ENCODE results near the gene SERPINI2.

The SERPINI2 gene

GRCh38 chr3:167473863-167474262 is at the start of gene SERPINI2:
Gene SERPINI2 (minus strand): TSS chr3:167474042. CDS start chr3:167471834, 2,208 bp downstream.
- DNase-seq, result no peak

- DNase-seq, result no peak
Observed at GRCh38 chr3:167521006-167521355, 47.1 kb upstream of the SERPINI2 start.

- no peak for DNase-seq
Observed at GRCh38 chr3:167520266-167521005, 46.6 kb upstream of the SERPINI2 start.

GRCh38 chr3:167507954-167508353 is 34.1 kb upstream of the SERPINI2 start:
- DNase-seq, result no peak

- DNase-seq, result no peak
Observed at GRCh38 chr3:167502401-167502800, 28.6 kb upstream of the SERPINI2 start.

- no peak for DNase-seq
Observed at GRCh38 chr3:167501941-167502340, 28.1 kb upstream of the SERPINI2 start.

GRCh38 chr3:167497903-167498302 is 24.1 kb upstream of the SERPINI2 start:
- DNase-seq, result no peak

- no peak for DNase-seq
Observed at GRCh38 chr3:167493244-167493643, 19.4 kb upstream of the SERPINI2 start.

GRCh38 chr3:167491621-167492020 is 17.8 kb upstream of the SERPINI2 start:
- DNase-seq, result no peak

GRCh38 chr3:167489571-167489970 is 15.7 kb upstream of the SERPINI2 start:
- no peak for DNase-seq

GRCh38 chr3:167487556-167487955 is 13.7 kb upstream of the SERPINI2 start:
- DNase-seq, result no peak

GRCh38 chr3:167484551-167484950 is 10.7 kb upstream of the SERPINI2 start:
- DNase-seq, result no peak

GRCh38 chr3:167483708-167484475 is 10.1 kb upstream of the SERPINI2 start:
- no peak for DNase-seq

- no peak for DNase-seq
Observed at GRCh38 chr3:167481164-167481563, 7.3 kb upstream of the SERPINI2 start.

GRCh38 chr3:167480748-167481147 is 6.9 kb upstream of the SERPINI2 start:
- DNase-seq, result no peak

GRCh38 chr3:167469381-167469780 is 4.5 kb downstream of the SERPINI2 start:
- DNase-seq, result no peak

- no peak for DNase-seq
Observed at GRCh38 chr3:167467848-167468611, 5.8 kb downstream of the SERPINI2 start.

GRCh38 chr3:167466966-167467365 is 6.9 kb downstream of the SERPINI2 start:
- no peak for DNase-seq

- DNase-seq, result no peak
Observed at GRCh38 chr3:167456157-167456799, 17.6 kb downstream of the SERPINI2 start.

GRCh38 chr3:167453815-167454214 is 20.0 kb downstream of the SERPINI2 start:
- DNase-seq, result no peak

- no peak for DNase-seq
Observed at GRCh38 chr3:167451282-167451681, 22.6 kb downstream of the SERPINI2 start.

- DNase-seq, result no peak
Observed at GRCh38 chr3:167450675-167451074, 23.2 kb downstream of the SERPINI2 start.

GRCh38 chr3:167450195-167450594 is 23.6 kb downstream of the SERPINI2 start:
- no peak for DNase-seq

Data from stimulated activated naive CD4-positive, alpha-beta T cell (primary cell).